BJ (cell line): ENCODE data around the gene TMEM237. TPM values are rescaled to one million over a fixed set of nuclear protein-coding genes. Genes with fewer than 3 reads are reported as not detected.
"Not testable (repeated sequence)": the region's sequence is repeated elsewhere in the genome, so short reads cannot be mapped to it uniquely, and the experiment has no call there.

ENCODE experiments used
- CTCF ChIA-PET: fragments of 350-600 bp; formaldehyde crosslinking; extraction: SDS; loops from one replicate; lab custom pipeline; 2021; ENCODE audit warnings: antibody characterized with exemption, inconsistent platforms; lab: Yijun Ruan, JAX
- POLR2A ChIA-PET: fragments of 300-600 bp; sonication (Branson Sonifier 250); formaldehyde crosslinking; extraction: SDS; loops from one replicate; lab custom pipeline; 2021; ENCODE audit warnings: antibody characterized with exemption; lab: Charles Lee
- DNase-seq: peaks from one replicate; pipeline ENCODE4 v3.0.0-alpha.2; 2011; ENCODE audit warnings: low read depth
- H3K27me3 ChIP-seq: 2 replicates; pipeline ENCODE4 v1.6.0; 2011; ENCODE audit warnings: low read length; ENCODE audit not compliant: control insufficient read depth, insufficient read depth
- H3K36me3 ChIP-seq: 2 replicates; pipeline ENCODE4 v1.5.1; 2011; ENCODE audit warnings: low read length; ENCODE audit not compliant: control insufficient read depth, insufficient read depth
- H3K4me3 ChIP-seq: 2 replicates; pipeline ENCODE4 v1.5.1; 2011; ENCODE audit warnings: low read depth, mild to moderate bottlenecking, control low read depth, low read length
- CTCF ChIP-seq: IDR thresholded peaks from 2 replicates; pipeline ENCODE4 v1.5.1; 2011; ENCODE audit warnings: low read depth, mild to moderate bottlenecking, control low read depth, inconsistent platforms, low read length, moderate library complexity; ENCODE audit not compliant: insufficient read depth
- polyA plus RNA-seq: library from polyadenylated mRNA; depleted of rRNA; stranded (reverse); fragments of >200 nt; gene quantifications from 2 replicates; pipeline ENCODE4 v1.2.3, GENCODE V29; 2011

Gene TMEM237
- polyA plus RNA-seq, 1 experiment = 48.6 TPM

- CTCF ChIA-PET = no interaction called here
These were observed 31.5 kb upstream of the TMEM237 start for GRCh38 chr2:201674794-201675193.

DNA sequence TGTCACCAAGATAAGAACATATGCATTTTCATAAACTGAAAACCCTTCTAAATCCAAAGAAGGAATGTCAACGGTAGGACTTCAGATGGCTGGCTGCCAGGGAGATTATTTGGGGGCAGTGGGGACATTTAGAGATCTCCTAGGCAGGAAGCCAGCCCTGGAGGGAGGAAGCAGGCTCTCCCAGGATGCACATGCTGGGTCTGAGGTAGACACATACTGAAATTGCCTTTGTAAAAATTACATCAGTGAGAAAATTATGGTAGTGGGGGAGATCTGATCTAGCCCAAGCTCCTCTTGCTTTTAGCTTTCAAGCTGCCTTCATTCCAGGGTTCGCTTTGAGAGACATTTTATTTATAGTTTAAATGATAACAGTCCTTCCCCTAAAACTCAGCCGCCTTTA lies 31.0 kb upstream of the TMEM237 start:
- Histone ChIP-seq H3K27me3 (no peaks in the 10 kb centered on the region), H3K4me3 (no peak overlapping the region), H3K36me3 (no peaks in the 10 kb centered on the region)
- ChIA-PET CTCF (interaction anchor here (0.7 to 1.0 kb wide), 2 partner anchors 13 to 40 kb away, joined by 3 read pairs; no protein-coding TSS in a partner anchor), POLR2A (no interaction called here)
- no peak for TF ChIP-seq CTCF
- DNase-seq = no peak

More at GRCh38 chr2:201674794-201675193, 31.5 kb upstream of the TMEM237 start:
- POLR2A ChIA-PET = no interaction called here
- Histone ChIP-seq H3K27me3 (no peaks in the 10 kb centered on the region), H3K4me3 (no peak overlapping the region), H3K36me3 (no peaks in the 10 kb centered on the region)
- no peak for TF ChIP-seq CTCF
- no peak for DNase-seq

GRCh38 chr2:201673546-201673945 lies 30.2 kb upstream of the TMEM237 start:
- TF ChIP-seq CTCF = no peak
- Histone ChIP-seq H3K36me3 (no peaks in the 10 kb centered on the region), H3K4me3 (no peak overlapping the region), H3K27me3 (no peaks in the 10 kb centered on the region)
- CTCF ChIA-PET = interaction anchor here (0.6 to 1.0 kb wide), 4 partner anchors 14 to 40 kb away, joined by 3 to 5 read pairs (median 4); no protein-coding TSS in a partner anchor
- DNase-seq = no peak
- POLR2A ChIA-PET = no interaction called here

DNA sequence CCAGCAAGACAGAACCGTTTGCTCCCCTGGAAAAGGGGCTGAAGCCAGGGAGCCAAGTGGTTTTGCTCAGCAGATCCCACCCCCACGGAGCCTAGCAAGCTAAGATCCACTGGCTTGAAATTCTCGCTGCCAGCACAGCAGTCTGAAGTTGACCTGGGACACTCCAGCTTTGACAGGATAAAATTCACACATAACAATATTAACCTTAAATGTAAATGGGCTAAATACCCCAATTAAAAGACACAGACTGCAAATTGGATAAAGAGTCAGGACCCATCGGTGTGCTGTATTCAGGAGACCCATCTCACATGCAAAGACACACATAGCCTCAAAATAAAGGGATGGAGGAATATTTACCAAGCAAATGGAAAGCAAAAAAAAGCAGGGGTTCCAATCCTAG lies 27.9 kb upstream of the TMEM237 start:
- CTCF ChIA-PET = interaction anchor here (0.6 to 0.9 kb wide), 2 partner anchors 14 to 401 kb away, joined by 3 read pairs; partner anchors contain the start of gene KIAA2012
- H3K27me3 ChIP-seq, H3K4me3 ChIP-seq, POLR2A ChIA-PET, H3K36me3 ChIP-seq, DNase-seq: not testable (repeated sequence)

DNA sequence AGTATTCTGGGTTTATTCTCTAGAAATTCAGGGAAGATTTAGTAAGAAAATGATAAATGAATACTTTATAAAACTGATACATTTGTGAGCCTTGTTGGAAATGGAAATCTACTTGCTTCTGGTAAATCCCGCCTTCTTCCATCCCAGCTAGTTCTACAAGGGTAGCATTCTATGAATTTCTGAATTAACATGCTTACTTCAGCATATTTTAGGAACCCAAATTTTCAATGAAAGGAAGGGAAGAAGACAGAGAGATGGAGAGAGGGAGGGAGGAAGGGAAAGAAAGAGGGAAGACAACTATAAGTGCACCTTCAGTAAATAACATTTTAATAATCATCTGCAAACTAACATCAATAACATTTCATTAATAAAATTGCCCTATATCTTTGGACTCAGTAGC lies 26.6 kb upstream of the TMEM237 start:
- no peak for TF ChIP-seq CTCF
- H3K36me3 ChIP-seq = no peaks in the 10 kb centered on the region
- H3K27me3 ChIP-seq = no peaks in the 10 kb centered on the region
- ChIA-PET CTCF (no interaction called here), POLR2A (no interaction called here)
- no peak overlapping the region for H3K4me3 ChIP-seq
- DNase-seq = no peak

DNA sequence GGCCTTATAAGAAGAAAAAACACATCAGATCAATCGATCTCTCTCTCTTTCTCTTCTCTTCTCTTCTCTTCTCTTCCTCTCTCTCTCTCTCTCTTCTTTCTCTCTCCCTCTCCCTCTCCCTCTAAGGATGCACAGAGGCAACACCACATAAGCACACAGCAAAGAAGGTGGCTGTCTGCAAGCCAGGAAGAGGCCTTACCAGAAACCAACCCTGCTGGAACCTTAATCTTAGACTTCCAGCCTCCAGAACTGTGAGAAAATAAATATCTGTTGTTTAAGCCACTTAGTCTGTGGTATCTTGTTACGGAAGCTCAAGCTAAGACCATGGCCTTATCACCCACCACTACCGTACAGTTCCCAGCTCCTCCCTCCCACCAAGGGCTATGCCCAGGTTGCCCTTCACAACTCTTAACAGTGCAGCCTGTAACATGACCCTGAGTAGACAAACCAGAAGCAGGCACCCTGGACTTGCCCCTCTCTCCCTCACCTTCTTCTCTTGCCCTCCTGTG lies 25.2 kb upstream of the TMEM237 start:
- no peaks in the 10 kb centered on the region for H3K36me3 ChIP-seq
- H3K4me3 ChIP-seq = no peak overlapping the region
- TF ChIP-seq CTCF = no peak
- POLR2A ChIA-PET = no interaction called here
- no peak for DNase-seq
- CTCF ChIA-PET = interaction anchor here (1.5 to 1.8 kb wide), 2 partner anchors 8 to 20 kb away, joined by 5 to 7 read pairs; no protein-coding TSS in a partner anchor
- H3K27me3 ChIP-seq = no peaks in the 10 kb centered on the region
